ENCODE data around the gene ZNF296. TPM values are rescaled to one million over a fixed set of nuclear protein-coding genes. Genes with fewer than 3 reads are reported as not detected.

Gene ZNF296
- total RNA-seq, 1 experiment from 2014 or later, result 3.7 TPM

- Histone ChIP-seq H3K36me3 (ENCODE audit: low read depth) (no peaks in the 10 kb centered on the region), H3K9me2 (ENCODE audit: insufficient read depth) (no peaks in the 10 kb centered on the region), H3K9me3 (ENCODE audit: insufficient read depth, low read depth) (no peaks in the 10 kb centered on the region), H3K27me3 (ENCODE audit: insufficient read depth, low read depth) (no peaks in the 10 kb centered on the region), H3F3A (ENCODE audit: insufficient read depth, low read depth) (no peaks in the 10 kb centered on the region), H3K79me2 (ENCODE audit: low read depth) (peaks cover 95% of the 10 kb centered on the region), H2AFZ (no peak overlapping the region), H3K4me2 (no peak overlapping the region), H3K4me3 (no peak overlapping the region), H3K4me1 (replicated peaks; ENCODE audit: insufficient read depth) (peaks cover 17% of the 10 kb centered on the region), H3K27ac (no peak overlapping the region), H4K20me1 (ENCODE audit: insufficient read depth) (peaks cover 93% of the 10 kb centered on the region)
- TF ChIP-seq, protein P1, sequence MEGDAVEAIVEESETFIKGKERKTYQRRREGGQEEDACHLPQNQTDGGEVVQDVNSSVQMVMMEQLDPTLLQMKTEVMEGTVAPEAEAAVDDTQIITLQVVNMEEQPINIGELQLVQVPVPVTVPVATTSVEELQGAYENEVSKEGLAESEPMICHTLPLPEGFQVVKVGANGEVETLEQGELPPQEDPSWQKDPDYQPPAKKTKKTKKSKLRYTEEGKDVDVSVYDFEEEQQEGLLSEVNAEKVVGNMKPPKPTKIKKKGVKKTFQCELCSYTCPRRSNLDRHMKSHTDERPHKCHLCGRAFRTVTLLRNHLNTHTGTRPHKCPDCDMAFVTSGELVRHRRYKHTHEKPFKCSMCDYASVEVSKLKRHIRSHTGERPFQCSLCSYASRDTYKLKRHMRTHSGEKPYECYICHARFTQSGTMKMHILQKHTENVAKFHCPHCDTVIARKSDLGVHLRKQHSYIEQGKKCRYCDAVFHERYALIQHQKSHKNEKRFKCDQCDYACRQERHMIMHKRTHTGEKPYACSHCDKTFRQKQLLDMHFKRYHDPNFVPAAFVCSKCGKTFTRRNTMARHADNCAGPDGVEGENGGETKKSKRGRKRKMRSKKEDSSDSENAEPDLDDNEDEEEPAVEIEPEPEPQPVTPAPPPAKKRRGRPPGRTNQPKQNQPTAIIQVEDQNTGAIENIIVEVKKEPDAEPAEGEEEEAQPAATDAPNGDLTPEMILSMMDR (conservative IDR thresholded peaks at IDR 0.05), result no peak
- TF ChIP-seq EZH2 (IDR thresholded peaks at IDR 0.05; ENCODE audit: low read depth), result no peak
- DNase-seq, result no peak
- intact Hi-C loops (cut with micrococcal nuclease; ENCODE audit: unreplicated experiment), result loop anchor here (10.0 kb wide), 2 partner anchors 145 to 305 kb away; partner anchors contain the start of genes EXOC3L2, POLR1G and PPP1R13L
- ChIA-PET POLR2A (ENCODE audit: unreplicated experiment) (no interaction called here), CTCF (interaction anchor here (1.5 kb wide), 1 partner anchor 24 kb away, joined by 3 read pairs; no protein-coding TSS in a partner anchor)
- BruUV-seq (replicated peaks), result no TSS peak
Observed at GRCh38 chr19:45099467-45100191, 23.4 kb upstream of the ZNF296 start.

DNA sequence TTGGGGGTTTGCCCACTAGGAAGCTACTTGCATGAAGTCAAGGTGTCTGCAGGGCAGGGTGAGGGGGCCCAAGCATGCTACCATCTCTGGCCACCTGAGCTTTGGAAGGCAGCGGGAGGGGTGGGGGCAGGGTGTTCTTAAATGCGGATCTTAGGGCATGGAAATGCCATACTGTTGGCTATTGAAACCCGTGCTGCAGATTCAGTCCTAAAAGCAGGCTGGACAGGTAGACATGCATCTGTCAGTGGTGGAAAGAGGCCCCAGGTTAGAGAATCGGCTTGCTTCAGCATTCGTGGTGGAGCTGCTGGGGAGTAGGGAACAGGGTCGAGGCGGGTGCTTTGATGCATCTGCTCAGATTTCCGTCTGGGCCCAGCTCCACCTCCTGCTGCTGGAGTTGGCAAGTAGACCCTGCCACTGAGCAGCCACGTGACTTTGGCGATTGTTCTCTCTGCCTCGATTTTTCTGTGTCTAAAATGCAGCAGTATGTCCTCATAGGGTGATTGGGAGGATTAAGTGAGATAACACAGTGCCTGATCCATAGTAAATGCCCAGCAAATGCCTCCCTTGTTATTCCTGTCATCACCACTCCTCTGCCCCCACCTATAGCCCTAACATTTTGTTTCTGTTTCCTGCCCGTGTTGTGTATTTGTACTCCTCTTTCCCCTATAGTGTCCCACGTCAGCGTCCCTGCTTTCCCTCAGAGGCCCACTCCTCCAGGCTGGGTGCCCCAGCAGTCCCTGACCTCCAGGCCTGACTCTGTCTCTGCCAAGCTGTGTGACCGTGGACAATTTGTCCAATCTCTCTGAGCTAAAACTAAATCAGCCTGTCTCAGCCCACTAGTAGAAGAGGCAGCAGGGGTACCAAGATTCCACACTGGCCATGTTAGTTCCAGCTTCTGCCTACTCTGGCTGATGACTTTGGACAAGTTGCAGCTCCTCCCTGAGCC is 22.5 kb upstream of the ZNF296 start:
- Histone ChIP-seq H3K27me3 (ENCODE audit: insufficient read depth, low read depth) (no peaks in the 10 kb centered on the region), H2AFZ (no peak overlapping the region), H3K4me3 (no peak overlapping the region), H4K20me1 (ENCODE audit: insufficient read depth) (peaks cover 91% of the 10 kb centered on the region), H3K9me3 (ENCODE audit: insufficient read depth, low read depth) (no peaks in the 10 kb centered on the region), H3K4me1 (replicated peaks; ENCODE audit: insufficient read depth) (peaks cover 25% of the 10 kb centered on the region), H3K36me3 (ENCODE audit: low read depth) (no peaks in the 10 kb centered on the region), H3K79me2 (ENCODE audit: low read depth) (peaks cover 96% of the 10 kb centered on the region), H3F3A (ENCODE audit: insufficient read depth, low read depth) (no peaks in the 10 kb centered on the region), H3K9me2 (ENCODE audit: insufficient read depth) (no peaks in the 10 kb centered on the region), H3K27ac (no peak overlapping the region), H3K4me2 (peak overlapping the region; percentile 39)
- POLR2A ChIA-PET (ENCODE audit: unreplicated experiment), result interaction anchor here (0.5 to 0.8 kb wide), 3 partner anchors 32 to 183 kb away, joined by 3 to 30 read pairs (median 9); partner anchors contain the start of gene TRAPPC6A
- intact Hi-C loops (cut with micrococcal nuclease; ENCODE audit: unreplicated experiment), result loop anchor here (10.0 kb wide), 2 partner anchors 146 to 306 kb away; partner anchors contain the start of genes EXOC3L2, POLR1G and PPP1R13L
- no TSS peak for BruUV-seq (replicated peaks)
- TF ChIP-seq EZH2 (IDR thresholded peaks at IDR 0.05; ENCODE audit: low read depth), result no peak
- TF ChIP-seq, protein P1 (conservative IDR thresholded peaks at IDR 0.05), result no peak
- CTCF ChIA-PET, result interaction anchor here (0.6 to 1.5 kb wide), 3 partner anchors 24 to 290 kb away, joined by 3 to 5 read pairs (median 3); partner anchors contain the start of gene BCAM
- DNase-seq, result no peak

All from PC-9 (cell line).